HG02588 (cell line): ENCODE results near the gene CAB39L.

ENCODE experiments used
- ATAC-seq: cut with Tn5 transposase; IDR thresholded peaks from one replicate; pipeline ENCODE4 v1.9.1; 2021; ENCODE audit warnings: mild to moderate bottlenecking, moderate library complexity; ENCODE audit not compliant: unreplicated experiment

The CAB39L gene

DNA sequence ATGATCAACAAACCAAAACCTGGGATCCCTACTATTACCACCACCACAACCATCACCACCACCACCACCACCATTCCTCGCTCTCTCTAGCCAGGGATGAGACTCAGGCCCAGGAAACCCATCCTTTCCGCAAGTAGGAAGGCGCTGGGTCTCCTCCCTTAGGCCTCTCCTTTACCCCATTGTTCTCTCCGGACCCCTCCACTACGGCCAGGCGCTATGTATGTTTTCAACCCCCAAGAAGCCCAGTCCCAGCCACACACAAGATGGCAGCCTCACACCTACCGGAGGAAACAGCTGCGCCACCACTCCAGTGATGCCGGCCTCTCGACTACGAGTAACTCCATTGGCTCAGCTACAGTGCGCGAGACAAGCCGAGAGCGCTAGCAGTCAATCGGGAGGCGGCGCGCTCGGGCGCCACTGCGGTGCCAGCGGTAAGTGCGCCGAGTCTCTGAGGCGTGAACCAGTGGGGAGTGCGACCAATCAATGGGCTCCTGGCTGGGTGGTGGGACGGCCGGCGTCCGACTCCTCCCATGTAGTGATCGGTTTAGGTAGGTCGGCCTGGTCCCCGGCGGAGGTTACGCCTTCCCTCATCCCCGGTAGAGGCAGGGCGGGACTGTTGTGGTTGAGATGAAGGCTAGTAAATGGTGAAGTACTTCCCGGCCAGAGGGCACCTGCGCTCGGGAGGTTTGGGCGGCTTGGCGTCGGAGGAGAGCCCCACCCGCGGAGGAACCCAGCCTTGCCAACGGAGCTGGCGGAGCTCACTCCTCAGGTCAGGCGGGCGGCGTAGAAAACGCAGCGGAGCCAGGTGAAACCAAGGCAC is at the start of gene CAB39L, which contains the start of gene SETDB2:
CAB39L (minus strand) TSS at position 361 of the 820 bp plus-strand sequence. CDS start 61,154 bp downstream, outside the sequence.
SETDB2 (plus strand) TSS at position 571 of the 820 bp plus-strand sequence. CDS start 7,620 bp downstream, outside the sequence.
- peak; percentile 95 for ATAC-seq

DNA sequence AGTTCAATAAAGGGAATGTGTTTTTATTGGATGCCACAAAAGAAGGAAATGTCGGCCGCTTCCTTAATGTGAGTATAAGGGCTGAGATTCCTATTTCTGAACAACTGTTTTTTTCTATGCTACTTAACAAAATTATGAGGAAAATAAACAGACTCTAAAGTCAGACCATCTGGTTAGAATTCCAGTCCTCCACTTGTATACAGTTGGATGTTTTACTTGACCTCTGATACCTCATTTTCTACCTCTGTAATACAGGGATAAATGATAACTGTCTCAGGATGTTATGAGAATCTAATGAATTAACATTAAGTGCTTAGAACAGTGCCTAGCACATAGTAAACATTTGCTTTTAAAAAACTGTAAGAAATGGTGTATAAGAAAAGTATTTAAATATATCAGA is 44.7 kb upstream of the CAB39L start:
- ATAC-seq, result no peak

DNA sequence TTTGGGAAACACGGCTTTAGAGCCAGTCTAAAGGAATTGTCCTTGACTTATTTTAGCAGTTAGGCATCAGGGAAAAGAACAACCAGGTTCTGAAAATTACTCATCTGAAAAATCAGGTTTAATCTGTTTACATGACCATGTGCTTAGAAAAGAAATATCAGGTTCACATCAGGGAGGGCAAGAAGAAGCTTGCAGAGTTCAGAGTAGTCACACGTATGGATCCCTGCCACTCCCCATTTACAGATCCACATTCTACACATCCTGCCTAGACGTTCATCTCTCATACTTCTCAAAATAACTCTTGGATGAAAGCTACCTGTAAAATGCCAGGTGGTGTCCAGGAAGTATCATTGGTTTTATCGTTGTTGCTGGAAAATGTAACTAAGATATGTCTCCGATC is 37.9 kb upstream of the CAB39L start:
- no peak for ATAC-seq

DNA sequence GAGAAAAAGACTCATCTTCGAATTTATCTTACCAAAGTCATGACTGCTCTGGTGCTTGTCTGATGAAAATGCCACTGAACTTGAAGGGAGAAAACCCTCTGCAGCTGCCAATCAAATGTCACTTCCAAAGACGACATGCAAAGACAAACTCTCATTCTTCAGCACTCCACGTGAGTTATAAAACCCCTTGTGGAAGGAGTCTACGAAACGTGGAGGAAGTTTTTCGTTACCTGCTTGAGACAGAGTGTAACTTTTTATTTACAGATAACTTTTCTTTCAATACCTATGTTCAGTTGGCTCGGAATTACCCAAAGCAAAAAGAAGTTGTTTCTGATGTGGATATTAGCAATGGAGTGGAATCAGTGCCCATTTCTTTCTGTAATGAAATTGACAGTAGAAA is 32.7 kb upstream of the CAB39L start:
- ATAC-seq, result no peak

DNA sequence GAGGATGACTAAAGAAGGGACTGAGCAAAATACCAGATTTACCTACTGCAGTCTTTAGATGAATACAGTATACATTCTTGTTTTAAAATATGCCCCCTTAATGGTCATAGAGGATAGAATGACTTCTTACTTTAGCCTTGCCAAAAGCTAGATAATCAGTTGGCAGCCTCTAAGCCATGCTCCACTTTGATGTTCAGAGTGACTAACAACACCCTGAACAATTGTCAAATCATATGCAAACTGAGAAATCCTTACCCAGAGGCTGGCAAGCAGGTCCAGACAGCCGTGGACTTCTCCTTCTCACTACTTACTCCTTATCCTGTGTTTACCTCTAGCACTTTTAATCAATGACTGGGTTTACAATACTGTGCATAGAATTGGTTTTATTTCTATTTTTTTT is 28.3 kb upstream of the CAB39L start:
- ATAC-seq, result no peak

DNA sequence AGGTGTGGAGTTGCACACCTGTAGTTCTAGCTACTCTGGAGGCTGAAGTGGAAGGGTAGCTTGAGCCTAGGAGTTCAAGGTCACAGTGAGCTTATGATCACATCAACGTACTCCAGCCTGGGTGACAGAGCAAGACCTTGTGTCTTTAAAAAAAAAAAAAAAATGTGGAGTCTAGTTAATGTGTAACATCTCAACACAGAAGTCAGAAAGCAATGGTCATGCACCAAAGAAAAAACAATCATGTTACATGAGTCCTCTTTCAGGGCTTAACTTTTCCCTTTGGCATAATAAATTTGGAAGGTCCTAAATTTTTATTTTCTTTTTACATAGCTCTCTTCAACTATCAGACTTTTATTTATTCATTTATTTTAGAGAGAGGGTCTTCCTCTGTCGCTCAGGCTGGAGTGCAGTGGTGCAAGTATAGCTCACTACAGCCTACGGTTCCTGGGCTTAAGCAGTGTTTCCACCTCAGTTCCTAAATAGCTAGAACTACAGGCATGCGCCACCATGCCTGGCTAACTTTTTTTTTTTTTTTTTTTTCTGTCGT is 22.5 kb upstream of the CAB39L start:
- no peak for ATAC-seq

DNA sequence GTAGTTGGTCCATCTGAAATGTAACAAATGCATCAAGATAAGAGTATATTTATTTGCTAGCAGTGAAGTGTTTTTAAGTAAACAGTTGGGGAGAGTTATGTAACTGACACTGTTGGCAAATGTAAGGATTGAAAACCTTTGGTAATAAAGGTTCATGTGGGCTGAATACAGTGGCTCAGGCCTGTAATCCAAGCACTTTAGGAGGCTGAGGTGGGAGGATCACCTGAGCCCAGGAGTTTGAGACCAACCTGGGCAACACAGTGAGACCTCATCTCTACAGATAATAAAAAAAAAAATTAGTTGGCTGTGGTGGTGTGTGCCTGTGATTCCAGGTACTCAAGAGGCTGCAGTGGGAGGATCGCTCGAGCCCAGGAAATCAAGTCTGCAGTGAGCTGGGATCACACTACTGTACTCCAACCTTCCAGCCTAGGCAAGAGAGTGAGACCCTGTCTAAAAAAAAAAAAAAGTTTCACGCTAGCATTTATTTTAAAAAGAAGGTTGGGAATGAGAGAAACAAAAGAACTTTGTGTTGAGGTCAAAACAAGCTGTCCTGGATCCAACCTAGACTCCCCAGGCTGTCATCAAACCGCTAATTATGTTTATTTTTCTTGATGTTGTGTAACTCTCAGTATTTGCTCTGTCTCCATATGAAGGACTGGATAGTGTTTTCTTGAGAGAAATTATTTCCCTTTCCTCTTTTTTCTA is 20.9 kb upstream of the CAB39L start:
- no peak for ATAC-seq

DNA sequence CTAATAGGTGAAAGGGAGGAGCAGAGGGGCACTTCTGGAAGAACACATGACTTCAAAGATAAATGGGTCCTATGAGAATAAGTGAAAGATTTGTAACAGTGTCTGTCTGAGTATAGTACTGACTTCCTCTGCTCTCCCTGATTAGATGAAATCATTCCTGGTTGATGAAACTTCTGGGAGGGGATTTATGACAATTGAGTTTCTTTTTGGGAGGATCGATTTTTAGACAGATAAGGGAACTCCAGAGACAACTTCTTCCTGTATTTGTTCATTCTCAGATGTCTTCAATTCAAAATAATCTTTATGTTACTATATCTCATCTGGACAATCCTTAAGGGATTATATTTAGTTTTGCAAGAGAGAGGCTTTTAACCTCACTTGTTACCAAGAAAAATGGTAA is 20.2 kb upstream of the CAB39L start:
- ATAC-seq, result no peak

DNA sequence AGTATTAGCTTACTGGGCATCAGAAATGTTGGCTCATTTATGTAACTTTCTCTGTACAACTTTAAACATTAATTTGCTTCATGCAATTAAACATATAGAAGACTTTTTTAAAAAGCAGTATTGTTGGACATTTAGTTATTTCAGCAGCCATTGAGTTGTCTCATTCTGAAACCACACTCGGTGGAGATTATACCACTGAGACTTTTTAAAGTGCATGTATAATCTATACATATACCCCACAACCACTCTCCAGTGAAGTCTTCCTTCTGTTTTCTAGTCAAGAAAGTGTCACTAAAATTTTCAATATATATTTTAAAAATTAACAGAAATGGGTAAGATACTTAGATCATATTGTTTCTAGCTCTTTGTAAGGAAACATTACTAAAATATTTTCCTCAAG is 15.7 kb upstream of the CAB39L start:
- ATAC-seq, result no peak

DNA sequence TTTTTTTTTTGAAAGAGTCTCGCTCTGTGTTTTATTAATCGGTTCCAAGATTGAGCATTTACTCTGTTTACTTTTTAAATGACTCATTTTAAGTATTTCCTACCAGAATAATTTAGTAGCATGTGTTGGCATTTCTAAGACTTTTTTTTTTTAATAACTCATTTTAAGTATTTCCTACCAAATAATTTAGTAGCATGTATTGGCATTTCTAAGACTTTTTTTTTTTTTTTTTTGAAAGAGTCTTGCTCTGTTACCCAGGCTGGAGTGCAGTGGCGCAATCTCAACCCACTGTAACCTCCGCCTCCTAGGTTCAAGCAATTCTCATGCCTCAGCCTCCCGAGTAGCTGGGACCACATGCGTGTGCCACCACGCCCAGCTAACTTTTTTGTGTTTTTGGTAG is 13.4 kb upstream of the CAB39L start:
- no peak for ATAC-seq

DNA sequence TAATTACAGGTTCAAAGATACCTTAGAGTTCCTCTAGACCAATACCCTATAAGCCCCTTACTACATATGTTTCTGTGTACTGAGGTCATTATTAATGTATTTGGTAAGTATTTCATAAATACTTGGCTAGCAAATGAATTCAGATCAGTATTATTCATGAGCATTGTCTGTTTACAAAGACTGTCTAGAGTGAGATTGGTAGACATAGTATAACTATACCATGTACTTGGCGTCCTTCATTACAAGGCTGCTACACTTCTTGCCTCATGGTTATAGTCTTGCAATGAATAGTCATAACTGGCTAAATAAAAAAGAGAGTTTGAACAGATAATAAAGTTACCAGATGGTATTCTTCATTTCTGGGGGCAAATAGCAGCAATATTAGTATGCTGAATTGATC is 12.3 kb upstream of the CAB39L start:
- ATAC-seq, result no peak

DNA sequence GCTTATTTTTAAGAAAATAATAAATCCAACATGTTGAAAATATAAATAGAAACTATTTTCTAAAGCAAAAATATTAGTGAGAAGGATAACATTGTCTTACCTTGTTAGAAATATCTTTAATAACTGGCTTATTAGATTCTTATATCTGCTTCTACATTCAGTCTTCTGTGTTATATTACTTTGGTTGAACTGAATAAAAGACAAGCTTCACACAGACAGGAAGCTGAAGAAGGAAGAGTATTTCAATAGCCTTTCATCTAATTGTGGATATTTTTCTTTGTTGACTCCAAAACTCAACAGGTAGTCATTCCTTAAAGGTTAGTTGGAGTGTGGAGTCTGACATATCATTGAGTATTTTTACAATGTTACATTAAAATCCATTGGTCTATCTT is 11.1 kb upstream of the CAB39L start:
- no peak for ATAC-seq

DNA sequence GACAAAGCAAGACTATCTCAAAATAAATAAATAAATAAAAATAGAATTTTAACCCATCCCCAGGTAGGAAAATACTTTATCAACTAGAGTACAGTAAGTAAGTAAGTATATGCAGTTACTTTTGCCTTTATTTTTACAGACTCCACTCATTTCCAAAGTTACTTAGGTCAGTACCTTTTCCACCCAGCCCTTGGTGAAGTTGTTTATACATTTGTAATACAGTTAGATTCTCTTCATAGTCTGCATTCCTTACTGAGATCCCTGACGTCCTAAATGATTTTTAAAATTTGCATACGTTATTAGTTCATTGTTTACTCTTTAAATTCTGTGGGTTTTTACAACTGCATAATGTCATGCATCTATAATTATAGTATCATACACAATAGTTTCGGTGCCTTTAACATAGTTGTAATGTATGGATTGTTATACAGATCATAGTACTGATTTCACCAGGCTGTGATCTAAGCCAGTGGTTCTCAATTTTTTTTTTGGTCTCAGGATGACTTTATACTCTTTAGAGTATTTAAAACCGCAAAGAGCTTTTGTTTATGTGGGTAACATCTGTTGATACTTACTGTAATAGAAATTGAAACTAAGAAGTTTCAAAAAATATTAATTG is 10.6 kb upstream of the CAB39L start:
- ATAC-seq, result peak; percentile 88

DNA sequence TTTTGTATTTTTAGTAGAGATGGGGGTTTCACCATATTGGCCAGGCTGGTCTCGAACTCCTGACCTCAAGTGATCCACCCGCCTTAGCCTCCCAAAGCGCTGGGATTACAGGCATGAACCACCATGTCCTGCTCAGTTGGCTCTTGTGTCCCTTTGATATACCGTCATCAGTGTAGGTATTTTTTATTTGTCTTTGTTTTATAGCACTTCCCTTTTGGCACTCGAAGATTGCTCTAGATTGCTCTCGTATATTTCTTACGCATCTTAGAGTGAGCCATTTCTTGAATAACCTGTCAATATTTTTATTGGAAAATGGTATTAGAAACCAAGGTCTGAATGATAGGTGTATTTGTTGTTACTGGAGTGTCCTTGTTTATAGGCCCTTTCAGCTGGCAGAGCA is 9.6 kb upstream of the CAB39L start:
- ATAC-seq, result no peak

DNA sequence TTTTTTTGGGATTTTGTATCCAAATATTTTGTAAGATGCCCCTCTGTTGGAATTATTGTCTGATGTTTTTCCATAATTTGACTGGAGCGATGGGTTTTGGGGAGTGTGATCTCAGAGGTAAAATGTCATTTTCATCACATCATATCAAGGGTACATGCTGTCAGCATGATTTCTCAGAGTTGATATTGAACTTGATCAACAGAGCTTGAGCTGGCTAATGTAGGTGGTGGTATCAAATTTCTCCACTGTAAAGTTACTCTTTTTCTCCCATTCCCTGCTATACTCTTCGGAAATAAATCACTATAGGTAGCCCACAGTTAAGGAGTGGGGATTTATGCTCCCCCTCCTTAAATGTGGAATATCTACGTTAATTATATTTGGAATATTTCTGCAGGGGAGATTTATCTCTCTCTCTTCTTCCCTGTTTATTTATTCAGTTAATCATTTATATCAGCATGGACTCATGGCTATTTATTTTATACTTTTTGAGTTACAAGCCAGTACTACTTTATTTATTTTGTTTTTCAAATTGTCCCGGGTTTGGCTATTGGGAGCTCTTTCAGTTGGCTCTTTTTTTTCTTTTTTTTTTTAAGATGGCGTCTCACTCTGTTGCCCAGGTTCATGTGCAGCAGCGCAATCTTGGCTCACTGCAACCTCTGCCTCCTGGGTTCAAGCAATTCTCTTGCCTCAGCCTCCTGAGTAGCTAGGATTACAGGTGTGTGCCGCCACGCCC is 9.0 kb upstream of the CAB39L start:
- no peak for ATAC-seq

DNA sequence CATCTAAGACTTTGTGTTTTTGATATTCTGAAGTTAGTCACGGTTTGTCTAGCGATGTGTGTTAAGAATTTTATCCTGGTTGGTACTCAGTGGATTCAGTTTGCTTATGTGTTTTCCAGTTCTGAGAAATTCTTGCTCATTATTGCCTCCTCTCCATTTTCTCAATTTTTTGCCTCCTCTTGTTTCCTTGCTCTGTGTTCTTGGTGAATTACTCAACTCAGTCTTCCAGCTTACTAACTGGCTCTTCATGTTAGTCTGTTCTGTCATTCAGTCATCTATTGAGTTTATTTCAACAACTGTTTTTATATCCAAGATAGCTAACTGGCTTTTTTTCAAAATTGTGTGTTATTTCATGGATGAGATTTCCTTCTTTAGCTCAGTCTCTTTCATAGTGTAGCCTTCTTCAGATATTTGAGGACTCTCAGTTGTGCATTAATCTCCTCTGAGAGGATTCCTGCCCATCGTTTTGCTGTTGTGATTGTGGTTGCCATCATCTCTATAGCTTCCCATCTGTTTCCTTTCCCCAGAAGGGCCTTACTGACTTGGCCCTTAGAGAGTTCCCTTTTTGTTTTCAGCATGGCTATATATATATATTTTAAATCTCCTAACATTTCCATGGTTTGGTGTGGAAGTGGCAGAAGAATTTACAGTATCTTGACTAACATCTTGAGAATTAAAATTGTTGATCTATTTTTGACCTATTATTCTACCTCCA is 6.4 kb upstream of the CAB39L start:
- no peak for ATAC-seq

DNA sequence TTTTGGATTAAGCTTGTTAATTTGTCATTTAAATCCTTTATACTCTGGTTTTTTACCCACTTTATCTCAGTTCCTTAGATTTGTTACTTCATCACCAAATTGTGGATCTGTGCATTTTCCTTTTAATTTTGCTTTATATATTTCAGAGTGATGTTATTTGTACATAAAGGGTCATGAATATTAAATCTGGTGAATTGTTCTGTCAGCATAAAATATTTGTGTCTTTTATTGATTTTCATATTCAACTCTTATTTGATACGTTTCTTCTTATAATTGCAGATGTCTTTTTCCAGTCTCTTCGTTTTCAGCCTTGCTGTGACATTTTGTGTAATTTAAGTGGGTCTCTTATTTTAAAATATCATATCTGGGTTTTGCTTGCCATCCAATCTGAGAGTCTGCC is 4.9 kb upstream of the CAB39L start:
- ATAC-seq, result no peak

DNA sequence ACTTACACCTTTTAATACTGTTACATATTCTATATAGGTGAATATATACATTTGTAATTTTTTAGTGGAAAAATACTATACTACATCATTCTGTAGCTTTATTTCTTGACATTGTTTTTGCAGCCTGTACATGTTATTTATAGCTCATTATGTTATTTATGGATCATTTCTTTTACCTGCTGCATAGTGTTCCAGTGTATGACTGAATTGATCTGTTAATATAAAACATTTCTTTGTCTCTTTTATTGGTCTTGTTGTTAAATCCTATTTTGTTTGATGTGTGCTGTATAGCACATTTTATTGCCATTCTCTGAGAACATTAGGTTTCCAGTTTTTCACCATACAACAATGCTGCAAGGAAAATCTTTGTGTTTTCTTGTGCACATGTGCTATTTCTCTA is 2.6 kb upstream of the CAB39L start:
- no peak for ATAC-seq

DNA sequence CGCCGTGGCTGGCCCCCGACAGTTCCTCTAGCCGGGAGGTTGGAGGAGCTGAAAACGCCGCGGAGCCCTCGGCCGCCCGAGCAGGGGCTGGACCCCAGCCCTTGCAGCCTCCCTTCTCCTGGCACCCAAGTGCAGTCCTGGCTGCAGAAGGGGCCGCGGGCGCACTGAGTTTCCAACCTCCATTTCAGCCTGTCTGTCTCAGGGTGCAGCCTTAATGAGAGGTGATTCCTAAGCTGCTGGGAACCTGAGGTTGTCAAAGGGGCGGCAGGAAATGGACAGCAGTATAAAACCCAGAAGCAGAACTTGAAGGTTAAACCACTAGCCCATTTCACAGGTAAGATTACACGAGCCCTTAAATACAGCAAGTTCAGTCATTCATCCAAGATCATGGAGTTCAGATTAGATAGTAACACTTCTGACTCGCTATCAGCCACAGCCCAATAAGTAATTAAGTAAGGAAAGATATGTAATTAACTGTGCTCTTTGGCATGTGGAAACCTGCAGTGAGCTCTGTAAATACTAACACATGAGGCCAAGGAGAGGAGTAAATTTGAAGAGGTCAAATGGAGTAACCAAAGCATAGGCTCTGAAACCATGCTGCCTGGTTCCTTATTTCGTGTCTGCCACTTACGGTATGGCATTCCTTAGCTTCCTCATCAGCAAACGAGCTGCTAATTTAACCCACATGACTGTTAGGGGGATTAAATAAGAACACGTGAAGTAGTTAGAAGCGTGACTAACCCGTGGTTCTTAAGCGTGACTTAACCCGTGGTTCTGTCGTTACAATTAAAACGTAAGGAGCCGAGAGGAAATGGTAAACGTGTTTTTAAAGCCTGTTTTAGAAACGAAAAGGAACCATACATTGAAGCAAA is 896 bp upstream of the CAB39L start:
- ATAC-seq, result no peak
